HEK293 (cell line): ENCODE results near the gene ALPK3.
A peak's percentile ranks its signal among the peaks of the same experiment; 100 is the strongest.

ENCODE experiments used
- CTCF ChIA-PET: fragments of 350-600 bp; formaldehyde crosslinking; extraction: SDS; loops from one replicate; lab custom pipeline; 2021; ENCODE audit warnings: antibody characterized with exemption; lab: Yijun Ruan, JAX
- POLR2A ChIA-PET: fragments of 300-600 bp; formaldehyde crosslinking; extraction: SDS; loops from one replicate; lab custom pipeline; 2020; ENCODE audit warnings: antibody characterized with exemption, inconsistent platforms; lab: Yijun Ruan, JAX
- H3K27ac ChIP-seq: fragments of 200-500 bp; sonication (Bioruptor generic); 2 replicates; pipeline ENCODE4 v1.5.1; 2014; ENCODE audit warnings: low read depth, low read length, control low read depth, inconsistent platforms; ENCODE audit errors: extremely low read depth
- H3K36me3 ChIP-seq, 2 experiments: fragments of 200-500 bp in 1 of 2; sonication (Bioruptor generic) in 1 of 2; 1 replicate in 1 of 2; 2 replicates in 1 of 2; pipeline ENCODE4 v1.5.1; 2014 to 2017; ENCODE audit warnings: inconsistent platforms in 2 of 2, low read length in 2 of 2; ENCODE audit not compliant: control insufficient read depth in 2 of 2, insufficient read depth in 1 of 2
- H3K4me1 ChIP-seq: fragments of 200-500 bp; sonication (Bioruptor generic); 2 replicates; pipeline ENCODE4 v1.5.1; 2014; ENCODE audit warnings: mild to moderate bottlenecking, low read length, inconsistent platforms; ENCODE audit not compliant: control insufficient read depth, insufficient read depth
- H3K4me3 ChIP-seq: 2 replicates; pipeline ENCODE4 v1.5.1; 2011; ENCODE audit warnings: low read depth, mild to moderate bottlenecking, control low read depth, low read length, moderate library complexity
- H3K9me3 ChIP-seq: fragments of 200-500 bp; sonication (Bioruptor generic); 2 replicates; pipeline ENCODE4 v1.5.1; 2014; ENCODE audit warnings: low read depth, low read length, inconsistent platforms; ENCODE audit not compliant: control insufficient read depth, insufficient read depth
- SP3 ChIP-seq: fragments of 450-650 bp; formaldehyde crosslinking; IDR thresholded peaks from 2 replicates; pipeline ENCODE4 v1.5.1; 2016; ENCODE audit warnings: missing biosample characterization, missing genetic modification characterization
- WT1 ChIP-seq: fragments of 450-650 bp; formaldehyde crosslinking; IDR thresholded peaks from 2 replicates; pipeline ENCODE4 v1.5.1; 2016; ENCODE audit warnings: missing biosample characterization, missing genetic modification characterization
- ZFP3 ChIP-seq: fragments of 450-650 bp; formaldehyde crosslinking; IDR thresholded peaks from 2 replicates; pipeline ENCODE4 v1.5.1; 2016; ENCODE audit warnings: low read depth, missing biosample characterization, missing genetic modification characterization
- ZFP69B ChIP-seq: fragments of 450-650 bp; formaldehyde crosslinking; IDR thresholded peaks from 2 replicates; pipeline ENCODE4 v1.5.1; 2016; ENCODE audit warnings: missing biosample characterization, missing genetic modification characterization
- ZNF121 ChIP-seq: fragments of 450-650 bp; formaldehyde crosslinking; IDR thresholded peaks from 2 replicates; pipeline ENCODE4 v1.5.1; 2016; ENCODE audit warnings: missing biosample characterization, missing genetic modification characterization
- ZNF223 ChIP-seq: fragments of 450-650 bp; formaldehyde crosslinking; IDR thresholded peaks from 2 replicates; pipeline ENCODE4 v1.5.1; 2016; ENCODE audit warnings: missing biosample characterization, missing genetic modification characterization
- ZNF514 ChIP-seq: fragments of 450-650 bp; formaldehyde crosslinking; IDR thresholded peaks from 2 replicates; pipeline ENCODE4 v1.5.1; 2016; ENCODE audit warnings: missing biosample characterization, missing genetic modification characterization
- ZNF571 ChIP-seq: fragments of 450-650 bp; formaldehyde crosslinking; IDR thresholded peaks from 2 replicates; pipeline ENCODE4 v1.5.0; 2017; ENCODE audit warnings: missing biosample characterization, missing genetic modification characterization
- ZNF623 ChIP-seq: fragments of 450-650 bp; formaldehyde crosslinking; IDR thresholded peaks from 2 replicates; pipeline ENCODE4 v1.5.1; 2016; ENCODE audit warnings: missing biosample characterization, missing genetic modification characterization
- ZNF626 ChIP-seq: fragments of 450-650 bp; sonication (Bioruptor Pico); formaldehyde crosslinking; IDR thresholded peaks from 2 replicates; pipeline ENCODE4 v1.5.1; 2018; ENCODE audit warnings: missing biosample characterization, missing genetic modification characterization, inconsistent platforms
- ZNF660 ChIP-seq: fragments of 450-650 bp; IDR thresholded peaks from 2 replicates; pipeline ENCODE4 v1.5.1; 2018; ENCODE audit warnings: missing biosample characterization, mild to moderate bottlenecking, missing genetic modification characterization
- ZNF677 ChIP-seq: fragments of 450-650 bp; IDR thresholded peaks from 2 replicates; pipeline ENCODE4 v1.5.0; 2018; ENCODE audit warnings: missing biosample characterization, mild to moderate bottlenecking, missing genetic modification characterization, moderate library complexity
- ZNF837 ChIP-seq: fragments of 450-650 bp; formaldehyde crosslinking; IDR thresholded peaks from 2 replicates; pipeline ENCODE4 v1.5.1; 2016; ENCODE audit warnings: missing biosample characterization, missing genetic modification characterization
- ZXDB ChIP-seq: fragments of 450-650 bp; formaldehyde crosslinking; IDR thresholded peaks from 2 replicates; pipeline ENCODE4 v1.5.1; 2016; ENCODE audit warnings: missing biosample characterization, missing genetic modification characterization
- TF ChIP-seq, protein P1 (sequence below): fragments of 450-650 bp; formaldehyde crosslinking; IDR thresholded peaks from 2 replicates; pipeline ENCODE4 v1.5.1; 2017; ENCODE audit warnings: missing biosample characterization, missing genetic modification characterization
- TF ChIP-seq, protein P2 (sequence below): sonication (generic); formaldehyde crosslinking; IDR thresholded peaks from 2 replicates; pipeline ENCODE4 v1.8.1; 2022; ENCODE audit warnings: mild to moderate bottlenecking, moderate library complexity, missing genetic modification reagents
- TF ChIP-seq, protein P3 (sequence below): fragments of 450-650 bp; formaldehyde crosslinking; IDR thresholded peaks from 2 replicates; pipeline ENCODE4 v1.5.1; 2016; ENCODE audit warnings: missing biosample characterization, missing genetic modification characterization, low read depth
- TF ChIP-seq, protein P4 (sequence below): fragments of 450-650 bp; formaldehyde crosslinking; IDR thresholded peaks from 2 replicates; pipeline ENCODE4 v1.5.1; 2016; ENCODE audit warnings: missing biosample characterization, missing genetic modification characterization
- TF ChIP-seq, protein P5 (sequence below): fragments of 450-650 bp; IDR thresholded peaks from 2 replicates; pipeline ENCODE4 v1.5.1; 2018; ENCODE audit warnings: missing biosample characterization, missing genetic modification characterization

ALPK3 gene

DNA sequence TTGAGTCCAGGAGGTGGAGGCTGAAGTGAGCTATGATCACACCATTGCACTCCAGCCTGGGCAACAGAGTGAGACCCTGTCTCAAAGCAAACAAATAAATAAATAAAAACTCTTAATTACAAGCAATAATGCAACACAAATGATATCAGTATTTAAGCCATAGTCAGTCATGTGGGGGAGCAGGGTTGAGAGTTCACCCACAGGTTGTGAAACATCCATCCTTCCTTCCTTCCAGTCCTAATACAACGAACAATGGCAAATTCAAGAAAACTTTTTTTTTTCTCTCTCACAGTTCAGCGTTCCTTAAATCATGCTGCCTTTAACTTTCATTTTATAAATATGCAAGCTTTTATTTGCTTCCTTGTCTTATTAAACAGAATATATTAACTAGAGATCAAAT, 44.7 kb upstream of the ALPK3 start:
- no peaks in the 10 kb centered on the region for H3K4me1 ChIP-seq
- TF ChIP-seq ZNF121 (tag by site-specific recombination) (peak; percentile 53; the same call in 1 of the 2 replicates), ZNF626 (tag by site-specific recombination) (no peak), ZNF223 (tag by site-specific recombination) (no peak)
- TF ChIP-seq, protein P1, sequence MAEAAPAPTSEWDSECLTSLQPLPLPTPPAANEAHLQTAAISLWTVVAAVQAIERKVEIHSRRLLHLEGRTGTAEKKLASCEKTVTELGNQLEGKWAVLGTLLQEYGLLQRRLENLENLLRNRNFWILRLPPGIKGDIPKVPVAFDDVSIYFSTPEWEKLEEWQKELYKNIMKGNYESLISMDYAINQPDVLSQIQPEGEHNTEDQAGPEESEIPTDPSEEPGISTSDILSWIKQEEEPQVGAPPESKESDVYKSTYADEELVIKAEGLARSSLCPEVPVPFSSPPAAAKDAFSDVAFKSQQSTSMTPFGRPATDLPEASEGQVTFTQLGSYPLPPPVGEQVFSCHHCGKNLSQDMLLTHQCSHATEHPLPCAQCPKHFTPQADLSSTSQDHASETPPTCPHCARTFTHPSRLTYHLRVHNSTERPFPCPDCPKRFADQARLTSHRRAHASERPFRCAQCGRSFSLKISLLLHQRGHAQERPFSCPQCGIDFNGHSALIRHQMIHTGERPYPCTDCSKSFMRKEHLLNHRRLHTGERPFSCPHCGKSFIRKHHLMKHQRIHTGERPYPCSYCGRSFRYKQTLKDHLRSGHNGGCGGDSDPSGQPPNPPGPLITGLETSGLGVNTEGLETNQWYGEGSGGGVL (tag by site-specific recombination), result no peak
- TF ChIP-seq, all 188 proteins: peak for 1
- H3K9me3 ChIP-seq, result no peaks in the 10 kb centered on the region
- POLR2A ChIA-PET, result no interaction called here
- no peak overlapping the region for H3K4me3 ChIP-seq
- H3K27ac ChIP-seq, result no peak overlapping the region
- CTCF ChIA-PET, result interaction anchor here (0.6 to 1.8 kb wide), 2 partner anchors 104 to 174 kb away, joined by 5 read pairs; no protein-coding TSS in a partner anchor
- H3K36me3 ChIP-seq, result peaks cover 35 to 44% of the 10 kb centered on the region in 2 experiments

DNA sequence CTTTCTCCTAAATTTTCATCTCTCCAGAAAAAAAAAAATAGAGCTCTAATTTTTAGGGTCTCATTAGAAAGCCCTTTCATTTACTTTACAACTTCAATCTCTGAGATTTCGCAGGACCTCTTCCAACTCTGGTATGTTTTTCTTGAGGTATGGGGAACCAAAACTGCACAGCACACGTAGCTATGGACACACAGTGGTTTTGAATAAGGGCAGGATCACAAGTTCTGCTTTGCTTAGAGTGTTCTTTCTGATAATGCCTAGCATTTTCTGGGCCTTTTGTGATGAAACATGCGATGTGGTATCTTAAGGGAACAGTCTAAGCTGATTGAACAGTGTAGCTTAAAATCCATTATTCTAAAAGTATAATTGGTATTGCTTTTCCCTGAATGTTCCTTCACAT, 43.4 kb upstream of the ALPK3 start:
- no peaks in the 10 kb centered on the region for H3K9me3 ChIP-seq
- H3K4me1 ChIP-seq, result no peaks in the 10 kb centered on the region
- ChIA-PET CTCF (interaction anchor here (0.6 to 0.7 kb wide), 3 partner anchors 10 to 97 kb away, joined by 4 to 5 read pairs (median 4); no protein-coding TSS in a partner anchor), POLR2A (no interaction called here)
- peaks cover 26 to 40% of the 10 kb centered on the region in 2 experiments for H3K36me3 ChIP-seq
- H3K27ac ChIP-seq, result no peak overlapping the region
- H3K4me3 ChIP-seq, result no peak overlapping the region
- TF ChIP-seq ZNF660 (tag by site-specific recombination) (no peak), ZNF623 (tag by site-specific recombination) (no peak), SP3 (no peak), ZFP3 (tag by site-specific recombination) (no peak), ZNF571 (tag by site-specific recombination) (no peak), WT1 (no peak), ZNF677 (tag by site-specific recombination) (no peak), ZFP69B (tag by site-specific recombination) (no peak), ZNF514 (tag by site-specific recombination) (no peak), ZXDB (tag by site-specific recombination) (no peak), ZNF223 (tag by site-specific recombination) (no peak), ZNF837 (tag by site-specific recombination) (no peak)
- TF ChIP-seq, protein P2, sequence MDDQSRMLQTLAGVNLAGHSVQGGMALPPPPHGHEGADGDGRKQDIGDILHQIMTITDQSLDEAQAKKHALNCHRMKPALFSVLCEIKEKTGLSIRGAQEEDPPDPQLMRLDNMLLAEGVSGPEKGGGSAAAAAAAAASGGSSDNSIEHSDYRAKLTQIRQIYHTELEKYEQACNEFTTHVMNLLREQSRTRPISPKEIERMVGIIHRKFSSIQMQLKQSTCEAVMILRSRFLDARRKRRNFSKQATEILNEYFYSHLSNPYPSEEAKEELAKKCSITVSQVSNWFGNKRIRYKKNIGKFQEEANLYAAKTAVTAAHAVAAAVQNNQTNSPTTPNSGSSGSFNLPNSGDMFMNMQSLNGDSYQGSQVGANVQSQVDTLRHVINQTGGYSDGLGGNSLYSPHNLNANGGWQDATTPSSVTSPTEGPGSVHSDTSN (CRISPR knock-in tag), result no peak
- TF ChIP-seq, protein P3, sequence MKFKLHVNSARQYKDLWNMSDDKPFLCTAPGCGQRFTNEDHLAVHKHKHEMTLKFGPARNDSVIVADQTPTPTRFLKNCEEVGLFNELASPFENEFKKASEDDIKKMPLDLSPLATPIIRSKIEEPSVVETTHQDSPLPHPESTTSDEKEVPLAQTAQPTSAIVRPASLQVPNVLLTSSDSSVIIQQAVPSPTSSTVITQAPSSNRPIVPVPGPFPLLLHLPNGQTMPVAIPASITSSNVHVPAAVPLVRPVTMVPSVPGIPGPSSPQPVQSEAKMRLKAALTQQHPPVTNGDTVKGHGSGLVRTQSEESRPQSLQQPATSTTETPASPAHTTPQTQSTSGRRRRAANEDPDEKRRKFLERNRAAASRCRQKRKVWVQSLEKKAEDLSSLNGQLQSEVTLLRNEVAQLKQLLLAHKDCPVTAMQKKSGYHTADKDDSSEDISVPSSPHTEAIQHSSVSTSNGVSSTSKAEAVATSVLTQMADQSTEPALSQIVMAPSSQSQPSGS (tag by site-specific recombination), result no peak
- TF ChIP-seq, protein P4, sequence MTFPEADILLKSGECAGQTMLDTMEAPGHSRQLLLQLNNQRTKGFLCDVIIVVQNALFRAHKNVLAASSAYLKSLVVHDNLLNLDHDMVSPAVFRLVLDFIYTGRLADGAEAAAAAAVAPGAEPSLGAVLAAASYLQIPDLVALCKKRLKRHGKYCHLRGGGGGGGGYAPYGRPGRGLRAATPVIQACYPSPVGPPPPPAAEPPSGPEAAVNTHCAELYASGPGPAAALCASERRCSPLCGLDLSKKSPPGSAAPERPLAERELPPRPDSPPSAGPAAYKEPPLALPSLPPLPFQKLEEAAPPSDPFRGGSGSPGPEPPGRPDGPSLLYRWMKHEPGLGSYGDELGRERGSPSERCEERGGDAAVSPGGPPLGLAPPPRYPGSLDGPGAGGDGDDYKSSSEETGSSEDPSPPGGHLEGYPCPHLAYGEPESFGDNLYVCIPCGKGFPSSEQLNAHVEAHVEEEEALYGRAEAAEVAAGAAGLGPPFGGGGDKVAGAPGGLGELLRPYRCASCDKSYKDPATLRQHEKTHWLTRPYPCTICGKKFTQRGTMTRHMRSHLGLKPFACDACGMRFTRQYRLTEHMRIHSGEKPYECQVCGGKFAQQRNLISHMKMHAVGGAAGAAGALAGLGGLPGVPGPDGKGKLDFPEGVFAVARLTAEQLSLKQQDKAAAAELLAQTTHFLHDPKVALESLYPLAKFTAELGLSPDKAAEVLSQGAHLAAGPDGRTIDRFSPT (tag by site-specific recombination), result no peak
- TF ChIP-seq, protein P1 (tag by site-specific recombination), result no peak
- TF ChIP-seq, protein P5, sequence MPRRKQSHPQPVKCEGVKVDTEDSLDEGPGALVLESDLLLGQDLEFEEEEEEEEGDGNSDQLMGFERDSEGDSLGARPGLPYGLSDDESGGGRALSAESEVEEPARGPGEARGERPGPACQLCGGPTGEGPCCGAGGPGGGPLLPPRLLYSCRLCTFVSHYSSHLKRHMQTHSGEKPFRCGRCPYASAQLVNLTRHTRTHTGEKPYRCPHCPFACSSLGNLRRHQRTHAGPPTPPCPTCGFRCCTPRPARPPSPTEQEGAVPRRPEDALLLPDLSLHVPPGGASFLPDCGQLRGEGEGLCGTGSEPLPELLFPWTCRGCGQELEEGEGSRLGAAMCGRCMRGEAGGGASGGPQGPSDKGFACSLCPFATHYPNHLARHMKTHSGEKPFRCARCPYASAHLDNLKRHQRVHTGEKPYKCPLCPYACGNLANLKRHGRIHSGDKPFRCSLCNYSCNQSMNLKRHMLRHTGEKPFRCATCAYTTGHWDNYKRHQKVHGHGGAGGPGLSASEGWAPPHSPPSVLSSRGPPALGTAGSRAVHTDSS, result no peak
